GM18499 (cell line): ENCODE data around the gene SIGLEC1.

ENCODE experiments used
- ATAC-seq: cut with Tn5 transposase; IDR thresholded peaks from one replicate; pipeline ENCODE4 v1.9.1; 2021; ENCODE audit warnings: moderate number of reproducible peaks; ENCODE audit not compliant: insufficient read depth, unreplicated experiment

Gene SIGLEC1

GRCh38 chr20:3744806-3745685 lies 32.6 kb upstream of the SIGLEC1 start:
- ATAC-seq: no peak

GRCh38 chr20:3744037-3744436 lies 31.6 kb upstream of the SIGLEC1 start:
- no peak for ATAC-seq

GRCh38 chr20:3743251-3743650 lies 30.9 kb upstream of the SIGLEC1 start:
- no peak for ATAC-seq

GRCh38 chr20:3741836-3742458 lies 29.5 kb upstream of the SIGLEC1 start:
- ATAC-seq: no peak

- no peak for ATAC-seq
These were observed 28.4 kb upstream of the SIGLEC1 start for GRCh38 chr20:3740615-3741301.

- ATAC-seq: no peak
These were observed 27.6 kb upstream of the SIGLEC1 start for GRCh38 chr20:3739926-3740451.

GRCh38 chr20:3739054-3739925 lies 26.9 kb upstream of the SIGLEC1 start:
- no peak for ATAC-seq

- ATAC-seq: no peak
These were observed 26.0 kb upstream of the SIGLEC1 start for GRCh38 chr20:3738111-3739053.

GRCh38 chr20:3735768-3736167 lies 23.4 kb upstream of the SIGLEC1 start:
- no peak for ATAC-seq

GRCh38 chr20:3734111-3734843 lies 21.9 kb upstream of the SIGLEC1 start:
- no peak for ATAC-seq

- ATAC-seq: no peak
These were observed 21.0 kb upstream of the SIGLEC1 start for GRCh38 chr20:3733119-3733995.

- ATAC-seq: no peak
These were observed 20.1 kb upstream of the SIGLEC1 start, which contains the start of gene HSPA12B for GRCh38 chr20:3732327-3733118. TSS of gene HSPA12B (plus strand) at chr20:3732685. CDS start at chr20:3738675, 5,990 bp downstream.

- ATAC-seq: no peak
These were observed 19.5 kb upstream of the SIGLEC1 start for GRCh38 chr20:3731944-3732326.

- no peak for ATAC-seq
These were observed 18.6 kb upstream of the SIGLEC1 start for GRCh38 chr20:3730803-3731672.

GRCh38 chr20:3729811-3730540 lies 17.6 kb upstream of the SIGLEC1 start:
- ATAC-seq: no peak
